CD4-positive, alpha-beta T cell (primary cell): ENCODE results near the gene DLG1. TPM values are rescaled to one million over a fixed set of nuclear protein-coding genes. Genes with fewer than 3 reads are reported as not detected.
"Not testable (repeated sequence)": the region's sequence is repeated elsewhere in the genome, so short reads cannot be mapped to it uniquely, and the experiment has no call there.

ENCODE experiments used
- ATAC-seq: fragments of 200-7000 bp; cut with Tn5 transposase; one replicate; pipeline ENCODE4 v1.10.0; 2022; ENCODE audit warnings: mild to moderate bottlenecking; ENCODE audit not compliant: poor library complexity
- CTCF ChIA-PET: fragments of 350-600 bp; sonication (Branson Sonifier 250); formaldehyde crosslinking; loops from one replicate; lab custom pipeline; 2021; ENCODE audit warnings: antibody characterized with exemption, inconsistent platforms; lab: Charles Lee
- POLR2A ChIA-PET: fragments of 350-600 bp; sonication (Branson Sonifier 250); formaldehyde crosslinking; loops from one replicate; lab custom pipeline; 2021; ENCODE audit warnings: antibody characterized with exemption, inconsistent platforms; lab: Charles Lee
- DNase-seq, 14 experiments: peaks; one replicate each; pipeline ENCODE4 v3.0.0-alpha.2; 2013 to 2020; ENCODE audit warnings: mixed read lengths in 2 of 14
- H3K27ac ChIP-seq, 2 donors: one replicate each; pipeline versions ENCODE4 v1.5.1 to v1.7.0; 2013; ENCODE audit warnings: low read length in 2 of 2, low read depth in 1 of 2, mild to moderate bottlenecking in 1 of 2
- H3K27me3 ChIP-seq, 2 experiments: 1 replicate in 1 of 2; 2 replicates in 1 of 2; pipeline versions ENCODE4 v1.6.1 to v1.7.0; 2013; ENCODE audit warnings: low read length in 2 of 2, control low read depth in 1 of 2, mild to moderate bottlenecking in 1 of 2, moderate library complexity in 1 of 2; ENCODE audit not compliant: insufficient read depth in 2 of 2, control insufficient read depth in 1 of 2
- H3K36me3 ChIP-seq: one replicate; pipeline ENCODE4 v1.6.1; 2013; ENCODE audit warnings: low read length, control low read depth; ENCODE audit not compliant: insufficient read depth
- H3K4me1 ChIP-seq: one replicate; pipeline ENCODE4 v1.6.1; 2013; ENCODE audit warnings: low read length, control low read depth; ENCODE audit not compliant: insufficient read depth
- H3K4me3 ChIP-seq: one replicate; pipeline ENCODE4 v1.5.1; 2013; ENCODE audit warnings: mild to moderate bottlenecking, low read length, moderate library complexity
- H3K9me3 ChIP-seq, 2 experiments: 1 replicate in 1 of 2; 2 replicates in 1 of 2; pipeline versions ENCODE4 v1.6.1 to v1.7.0; 2013; ENCODE audit warnings: low read length in 2 of 2, mild to moderate bottlenecking in 2 of 2, control low read depth in 1 of 2, moderate library complexity in 1 of 2; ENCODE audit not compliant: control insufficient read depth in 1 of 2, insufficient read depth in 1 of 2
- H3K27ac Mint-ChIP-seq: one replicate; pipeline ENCODE4 v1.8.0; 2020; ENCODE audit warnings: mixed read lengths
- H3K27me3 Mint-ChIP-seq: one replicate; pipeline ENCODE4 v1.8.0; 2021; ENCODE audit warnings: mixed read lengths
- H3K36me3 Mint-ChIP-seq: one replicate; pipeline ENCODE4 v1.8.0; 2021; ENCODE audit warnings: low read depth, mixed read lengths
- H3K4me1 Mint-ChIP-seq: one replicate; pipeline ENCODE4 v1.8.0; 2021; ENCODE audit warnings: low read depth, mixed read lengths
- H3K4me3 Mint-ChIP-seq: one replicate; pipeline ENCODE4 v1.8.0; 2020; ENCODE audit warnings: mild to moderate bottlenecking, mixed read lengths
- H3K9me3 Mint-ChIP-seq: one replicate; pipeline ENCODE4 v1.8.0; 2020; ENCODE audit warnings: mixed read lengths
- intact Hi-C, 2 experiments: fragments of 100-400 bp; cut with DNase I in 1 of 2; cut with micrococcal nuclease in 1 of 2; formaldehyde crosslinking; loops; one replicate each; pipeline versions ENCODE4 v1.15.1 to v1.9.0; 2023 to 2025; cut with DNase I, micrococcal nuclease
- total RNA-seq, 174 experiments: library from RNA in 2 of 174; stranded (reverse) in 2 of 174; gene quantifications; one replicate each; pipeline ENCODE4 v1.2.3 and lab custom pipeline; 2021 to 2026
- TF ChIP-seq, protein P1 (sequence below): fragments of 200-600 bp; IDR thresholded peaks from one replicate; pipeline ENCODE4 v1.8.0; 2022; ENCODE audit warnings: antibody characterized with exemption, mild to moderate bottlenecking

The DLG1 gene
- total RNA-seq, 2 experiments from 2014 or later = 86.8 to 91.8 TPM

DNA sequence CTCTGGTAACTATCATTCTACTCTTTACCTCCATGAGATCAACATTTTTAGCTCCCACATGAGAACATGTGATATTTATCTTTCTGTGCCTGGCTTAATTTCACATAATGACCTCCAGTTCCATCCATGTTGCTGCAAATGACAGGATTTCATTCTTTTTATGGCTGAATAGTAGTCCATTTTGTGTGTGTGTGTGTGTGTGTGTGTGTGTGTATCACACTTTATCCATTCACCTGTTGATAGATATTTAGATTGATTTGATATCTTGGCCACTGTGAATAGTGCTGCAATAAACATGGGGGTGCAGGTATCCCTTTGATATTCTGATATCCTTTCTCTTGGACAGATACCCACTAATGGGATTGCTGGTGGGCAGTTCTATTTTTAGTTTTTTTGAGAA lies 18.3 kb downstream of the DLG1 start:
- H3K27ac Mint-ChIP-seq = no peak overlapping the region
- Histone ChIP-seq H3K36me3 (peaks cover 43% of the 10 kb centered on the region), H3K9me3 (no peaks in the 10 kb centered on the region), H3K4me3 (no peak overlapping the region), H3K27me3 (no peaks in the 10 kb centered on the region), H3K4me1 (no peaks in the 10 kb centered on the region), H3K27ac (no peak overlapping the region)
- H3K9me3 Mint-ChIP-seq = no peaks in the 10 kb centered on the region
- ChIA-PET POLR2A (no interaction called here), CTCF (interaction anchor here (1.0 kb wide), 1 partner anchor 8 kb away, joined by 3 read pairs; no protein-coding TSS in a partner anchor)
- peaks cover 70% of the 10 kb centered on the region for H3K36me3 Mint-ChIP-seq
- H3K4me3 Mint-ChIP-seq = no peak overlapping the region
- H3K27me3 Mint-ChIP-seq = no peaks in the 10 kb centered on the region
- intact Hi-C loops = no loop called here
- TF ChIP-seq, protein P1, sequence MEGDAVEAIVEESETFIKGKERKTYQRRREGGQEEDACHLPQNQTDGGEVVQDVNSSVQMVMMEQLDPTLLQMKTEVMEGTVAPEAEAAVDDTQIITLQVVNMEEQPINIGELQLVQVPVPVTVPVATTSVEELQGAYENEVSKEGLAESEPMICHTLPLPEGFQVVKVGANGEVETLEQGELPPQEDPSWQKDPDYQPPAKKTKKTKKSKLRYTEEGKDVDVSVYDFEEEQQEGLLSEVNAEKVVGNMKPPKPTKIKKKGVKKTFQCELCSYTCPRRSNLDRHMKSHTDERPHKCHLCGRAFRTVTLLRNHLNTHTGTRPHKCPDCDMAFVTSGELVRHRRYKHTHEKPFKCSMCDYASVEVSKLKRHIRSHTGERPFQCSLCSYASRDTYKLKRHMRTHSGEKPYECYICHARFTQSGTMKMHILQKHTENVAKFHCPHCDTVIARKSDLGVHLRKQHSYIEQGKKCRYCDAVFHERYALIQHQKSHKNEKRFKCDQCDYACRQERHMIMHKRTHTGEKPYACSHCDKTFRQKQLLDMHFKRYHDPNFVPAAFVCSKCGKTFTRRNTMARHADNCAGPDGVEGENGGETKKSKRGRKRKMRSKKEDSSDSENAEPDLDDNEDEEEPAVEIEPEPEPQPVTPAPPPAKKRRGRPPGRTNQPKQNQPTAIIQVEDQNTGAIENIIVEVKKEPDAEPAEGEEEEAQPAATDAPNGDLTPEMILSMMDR = no peak
- peaks cover 49% of the 10 kb centered on the region for H3K4me1 Mint-ChIP-seq
- DNase-seq = no peak
- no peak for ATAC-seq

DNA sequence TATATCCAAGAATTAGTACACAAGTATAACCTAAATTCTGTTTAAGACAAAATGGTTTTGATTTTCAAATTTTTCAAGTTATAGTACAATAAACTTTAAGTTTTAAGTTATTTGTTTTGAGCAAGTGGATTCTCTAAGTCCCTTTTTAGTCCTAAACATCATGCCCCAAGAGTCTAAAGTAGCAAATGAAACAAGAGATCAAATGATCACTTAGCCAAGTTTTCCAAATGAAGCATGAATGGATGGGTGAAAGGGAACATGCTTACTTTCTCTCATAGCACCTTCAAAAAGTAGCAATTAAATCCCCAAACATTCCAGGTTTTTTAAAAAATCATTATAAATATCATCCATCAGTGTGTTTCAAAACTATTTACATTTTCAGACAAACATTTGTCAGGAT lies 19.5 kb downstream of the DLG1 start:
- peaks cover 45% of the 10 kb centered on the region for H3K36me3 ChIP-seq
- ATAC-seq (no peak), DNase-seq (no peak)
- Mint-ChIP-seq H3K9me3 (no peaks in the 10 kb centered on the region), H3K4me3 (no peak overlapping the region), H3K36me3 (peaks cover 66% of the 10 kb centered on the region), H3K4me1 (peaks cover 50% of the 10 kb centered on the region), H3K27ac (no peak overlapping the region), H3K27me3 (no peaks in the 10 kb centered on the region)
- POLR2A ChIA-PET = no interaction called here
- peaks cover 4% of the 10 kb centered on the region for H3K4me1 ChIP-seq
- TF ChIP-seq, protein P1 = no peak
- CTCF ChIA-PET = no interaction called here
- H3K27me3 ChIP-seq = no peaks in the 10 kb centered on the region
- H3K27ac ChIP-seq = no peak overlapping the region
- intact Hi-C loops = no loop called here
- no peak overlapping the region for H3K4me3 ChIP-seq
- no peaks in the 10 kb centered on the region for H3K9me3 ChIP-seq

DNA sequence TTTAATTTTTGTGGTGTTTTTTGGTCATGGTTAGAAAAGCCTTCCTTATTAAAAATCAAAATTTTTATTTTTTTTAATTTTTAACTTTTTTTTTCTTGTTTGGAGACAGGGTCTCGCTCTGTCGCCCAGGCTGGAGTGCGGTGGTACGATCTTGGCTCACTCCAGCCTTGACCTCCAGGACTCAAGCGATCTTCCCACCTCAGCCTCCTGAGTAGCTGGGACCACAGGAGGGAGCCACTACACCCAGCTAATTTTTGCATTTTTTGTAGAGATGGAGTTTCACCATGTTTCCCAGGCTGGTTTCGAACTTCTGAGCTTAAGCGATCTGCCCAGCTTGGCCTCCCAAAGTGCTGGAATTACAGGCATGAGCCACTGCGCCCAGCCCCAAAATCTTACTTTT lies 21.6 kb downstream of the DLG1 start:
- H3K27me3 Mint-ChIP-seq, H3K27me3 ChIP-seq, H3K4me3 ChIP-seq, H3K9me3 Mint-ChIP-seq, DNase-seq, H3K4me3 Mint-ChIP-seq, H3K4me1 ChIP-seq, CTCF ChIA-PET, H3K27ac ChIP-seq, ATAC-seq, POLR2A ChIA-PET, H3K9me3 ChIP-seq, intact Hi-C loops, H3K27ac Mint-ChIP-seq: not testable (repeated sequence)
- Mint-ChIP-seq H3K4me1 (peaks cover 57% of the 10 kb centered on the region), H3K36me3 (peaks cover 55% of the 10 kb centered on the region)
- H3K36me3 ChIP-seq = peaks cover 32% of the 10 kb centered on the region

DNA sequence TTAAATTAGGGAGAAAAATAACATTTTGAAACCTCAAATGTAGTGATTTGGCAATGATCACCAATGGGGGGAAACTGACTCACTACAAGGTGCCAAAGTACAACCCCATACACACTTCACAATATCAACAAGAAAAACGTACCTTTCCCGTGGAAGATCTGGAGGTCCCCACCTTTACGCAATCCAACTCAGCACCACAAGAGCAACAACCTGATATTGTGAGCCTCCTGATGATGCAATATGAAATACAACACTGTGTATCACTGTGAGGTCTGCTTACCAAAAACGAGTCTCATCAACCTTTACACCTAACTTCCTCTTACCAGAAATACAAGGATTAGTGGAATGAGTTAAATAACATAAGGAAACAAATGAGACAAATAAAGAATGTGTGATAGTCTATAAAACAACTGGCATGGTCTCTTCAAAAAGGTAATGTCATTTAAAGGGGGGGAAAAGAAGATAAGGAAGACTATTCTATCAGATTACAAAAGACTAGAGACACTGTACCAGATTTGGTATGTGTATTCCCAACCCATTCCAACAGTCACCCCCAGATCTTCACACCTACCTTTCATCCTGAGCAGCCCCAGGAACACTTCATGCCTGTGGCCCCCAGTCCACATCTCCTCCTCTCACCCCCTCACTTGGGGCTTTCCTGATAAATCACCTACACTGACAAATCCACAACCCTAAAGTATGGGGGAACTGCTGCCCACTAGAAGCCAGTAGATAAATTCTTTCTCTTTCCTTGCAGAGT lies 27.7 kb downstream of the DLG1 start:
- ChIA-PET POLR2A (no interaction called here), CTCF (no interaction called here)
- Histone ChIP-seq H3K4me3 (no peak overlapping the region), H3K9me3 (no peaks in the 10 kb centered on the region), H3K27ac (no peak overlapping the region), H3K36me3 (peaks cover 16% of the 10 kb centered on the region), H3K27me3 (no peaks in the 10 kb centered on the region), H3K4me1 (peaks cover 6% of the 10 kb centered on the region)
- Mint-ChIP-seq H3K27me3 (no peaks in the 10 kb centered on the region), H3K9me3 (no peaks in the 10 kb centered on the region), H3K36me3 (peaks cover 31% of the 10 kb centered on the region), H3K27ac (no peak overlapping the region), H3K4me3 (no peak overlapping the region), H3K4me1 (peaks cover 81% of the 10 kb centered on the region)
- no peak for DNase-seq
- TF ChIP-seq, protein P1 = no peak
- ATAC-seq = no peak
- intact Hi-C loops = no loop called here
